D721Med (cell line): ENCODE data around the gene ZNF410.
A peak's percentile ranks its signal among the peaks of the same experiment; 100 is the strongest.

Experiments
- DNase-seq: peaks from one replicate; pipeline ENCODE4 v3.0.0; 2011; ENCODE audit warnings: low spot score; ENCODE audit not compliant: insufficient read length
- FAIRE-seq: peaks from 2 replicates; lab custom pipeline; 2011; peaks lifted over from hg19 to GRCh38; lab: Jason Lieb, UNC
- CTCF ChIP-seq: IDR thresholded peaks from 2 replicates; pipeline ENCODE4 v1.5.1; 2012; ENCODE audit warnings: mild to moderate bottlenecking, control low read depth; ENCODE audit not compliant: insufficient read depth; ENCODE audit errors: missing control alignments

ZNF410 gene

GRCh38 chr14:73937012-73937411, 50.4 kb downstream of the ZNF410 start:
- DNase-seq (no peak), FAIRE-seq (no peak)
- no peak for TF ChIP-seq CTCF

GRCh38 chr14:73942180-73942579, 55.5 kb downstream of the ZNF410 start:
- FAIRE-seq, result no peak
- TF ChIP-seq CTCF, result no peak
- no peak for DNase-seq

- DNase-seq (no peak), FAIRE-seq (no peak)
- no peak for TF ChIP-seq CTCF
Observed at GRCh38 chr14:73943083-73943482, 56.4 kb downstream of the ZNF410 start.

- FAIRE-seq (no peak), DNase-seq (no peak)
- no peak for TF ChIP-seq CTCF
Observed at GRCh38 chr14:73944432-73945158, 57.9 kb downstream of the ZNF410 start.

GRCh38 chr14:73945159-73945670, 58.6 kb downstream of the ZNF410 start:
- DNase-seq (no peak), FAIRE-seq (no peak)
- no peak for TF ChIP-seq CTCF

GRCh38 chr14:73949752-73950734, 63.4 kb downstream of the ZNF410 start, which contains the start of the genes COQ6 and FAM161B:
COQ6 (plus strand) TSS chr14:73950302; CDS start chr14:73950333, 31 bp downstream.
FAM161B (minus strand) TSS chr14:73950094; CDS start chr14:73950026, 68 bp downstream.
- peak; percentile 64 for DNase-seq
- FAIRE-seq, result no peak
- no peak for TF ChIP-seq CTCF
